ENCODE measurements around the gene F2.

GRCh38 chr11:46728659-46729040 is 9.6 kb downstream of the F2 start:
- TF ChIP-seq CTCF (IDR thresholded peaks at IDR 0.05) = no peak
- TF ChIP-seq POLR2A (IDR thresholded peaks at IDR 0.05) = no peak
